Ramos (cell line): ENCODE results near the gene PRKCZ.

Experiments used
- in situ Hi-C: fragments of 300-500 bp; cut with MboI; formaldehyde crosslinking; loops from one replicate; pipeline ENCODE4 v1.14.3; 2022; ENCODE audit warnings: low sequenced_read_pairs; ENCODE audit not compliant: unreplicated experiment

Gene PRKCZ

GRCh38 chr1:2049718-2050431 is at the start of gene PRKCZ:
TSS of gene PRKCZ (plus strand) at chr1:2050411. CDS start at chr1:2050631, 220 bp downstream.
- in situ Hi-C loops, result loop anchor here (10.0 kb wide), 1 partner anchor 335 kb away; no protein-coding TSS in a partner anchor

GRCh38 chr1:2000432-2000831 is 49.8 kb upstream of the PRKCZ start:
- in situ Hi-C loops, result no loop called here

- in situ Hi-C loops, result no loop called here
Measured at GRCh38 chr1:2000850-2001249, 49.4 kb upstream of the PRKCZ start.

DNA sequence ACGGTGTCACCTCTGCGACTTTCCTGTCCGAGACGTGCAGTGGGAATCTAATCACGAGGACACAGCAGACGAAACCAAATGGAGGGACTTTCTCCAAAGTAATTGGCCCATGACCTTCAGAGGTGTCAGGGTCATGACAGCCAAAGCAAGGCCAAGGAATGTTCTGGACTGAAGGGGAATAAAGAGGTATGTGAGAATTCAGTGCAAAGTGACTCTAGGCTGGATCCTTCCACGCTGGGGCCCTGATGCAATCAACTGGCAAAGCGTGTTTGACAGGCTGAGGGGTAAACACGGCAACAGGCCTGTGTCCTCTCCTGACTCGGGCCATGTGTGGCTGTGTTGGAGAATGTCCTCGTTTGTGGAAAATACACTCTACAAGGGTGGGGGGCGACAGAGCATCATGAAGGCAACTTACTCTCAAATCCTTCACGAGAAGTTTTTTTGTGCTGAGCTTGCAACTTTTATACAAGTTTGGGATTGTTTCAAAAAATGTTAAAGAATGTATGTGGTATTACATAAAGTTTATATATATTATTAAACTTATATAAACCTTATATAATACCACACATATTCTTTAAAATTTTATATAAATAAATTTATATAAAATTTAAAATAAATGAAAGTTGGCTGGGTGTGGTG is 48.3 kb upstream of the PRKCZ start:
- in situ Hi-C loops, result no loop called here

DNA sequence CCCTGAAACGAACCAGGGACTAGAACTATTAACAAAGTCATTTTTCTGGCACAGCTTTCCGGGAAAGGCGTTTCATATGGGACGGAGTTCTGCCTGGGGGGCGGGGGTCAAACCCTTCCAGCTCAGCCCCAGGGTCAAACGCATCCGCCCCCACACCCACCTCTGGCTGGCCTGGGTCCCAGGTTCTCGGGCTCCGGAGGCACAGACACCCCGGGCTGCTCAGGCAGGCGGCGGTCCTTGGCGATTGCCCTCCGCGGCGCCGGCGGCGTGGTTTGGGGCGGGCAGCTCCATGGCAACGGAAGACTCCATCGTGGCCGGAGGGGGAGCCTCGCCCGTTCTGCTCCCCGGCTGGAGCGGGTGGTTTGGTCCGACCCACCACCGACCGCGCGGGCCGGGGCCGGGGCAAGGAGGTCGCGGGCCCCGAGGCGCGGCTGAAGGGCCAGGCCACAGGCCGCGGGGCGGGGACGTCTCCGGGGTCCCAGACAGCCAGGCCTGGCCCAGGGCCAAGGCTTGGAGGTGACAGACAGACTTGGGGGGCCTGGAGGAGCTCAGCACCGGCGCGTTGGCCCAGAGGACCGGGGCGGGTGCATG is 46.6 kb upstream of the PRKCZ start, which contains the start of gene CFAP74:
Gene CFAP74, minus strand, starts transcription at position 246 of the 591 bp plus-strand sequence. CDS start 12,830 bp downstream, outside the sequence.
- in situ Hi-C loops, result no loop called here

- in situ Hi-C loops, result no loop called here
Measured at GRCh38 chr1:2004856-2005255, 45.4 kb upstream of the PRKCZ start.

GRCh38 chr1:2009101-2010053 is 40.8 kb upstream of the PRKCZ start:
- in situ Hi-C loops, result no loop called here

GRCh38 chr1:2014181-2014580 is 36.0 kb upstream of the PRKCZ start:
- in situ Hi-C loops, result no loop called here

- in situ Hi-C loops, result no loop called here
Measured at GRCh38 chr1:2014741-2015735, 35.2 kb upstream of the PRKCZ start.

DNA sequence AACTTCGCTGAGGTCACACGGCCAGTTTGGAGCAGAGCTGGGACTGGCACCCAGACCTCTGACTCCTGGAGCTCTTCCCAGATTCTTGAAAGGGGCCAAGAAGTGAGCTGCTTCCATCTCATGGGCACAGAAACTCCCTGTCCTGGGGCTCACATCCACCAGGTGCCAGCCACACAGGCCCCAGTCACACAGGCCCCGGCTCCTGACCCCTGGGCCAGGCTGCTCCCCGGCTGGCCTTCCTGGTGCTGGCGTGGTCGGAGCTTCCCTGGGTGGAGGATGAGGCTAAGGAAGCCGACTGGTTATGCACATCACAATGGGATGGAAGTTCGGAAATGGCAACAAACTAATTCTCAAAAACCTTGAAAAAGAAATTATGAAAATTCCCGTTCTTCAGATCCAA is 34.1 kb upstream of the PRKCZ start:
- in situ Hi-C loops, result no loop called here

GRCh38 chr1:2018217-2019171 is 31.7 kb upstream of the PRKCZ start:
- in situ Hi-C loops, result no loop called here

- in situ Hi-C loops, result no loop called here
Measured at GRCh38 chr1:2019172-2019543, 31.1 kb upstream of the PRKCZ start, which contains the start of gene GABRD. TSS of gene GABRD (plus strand) at chr1:2019345. CDS start at chr1:2019424, 79 bp downstream.

GRCh38 chr1:2019571-2020309 is 30.5 kb upstream of the PRKCZ start:
- in situ Hi-C loops, result no loop called here

DNA sequence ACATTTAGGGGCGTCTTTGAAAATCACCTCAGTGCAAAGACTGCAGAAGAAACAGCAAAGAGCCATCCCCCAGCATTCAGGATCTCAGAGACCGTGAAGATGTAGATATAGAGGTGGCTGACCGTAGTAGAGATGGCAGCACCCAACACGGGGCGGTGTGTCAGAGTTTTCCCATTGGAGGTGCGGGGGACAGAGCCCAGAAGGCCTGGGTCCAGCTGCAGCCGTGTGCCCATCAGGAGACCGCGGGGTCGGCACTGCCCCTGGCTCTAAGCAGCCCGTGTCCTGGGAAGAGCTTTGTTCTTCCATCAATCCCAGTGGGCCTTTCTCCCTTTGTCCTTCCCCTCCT is 29.9 kb upstream of the PRKCZ start:
- in situ Hi-C loops, result no loop called here

DNA sequence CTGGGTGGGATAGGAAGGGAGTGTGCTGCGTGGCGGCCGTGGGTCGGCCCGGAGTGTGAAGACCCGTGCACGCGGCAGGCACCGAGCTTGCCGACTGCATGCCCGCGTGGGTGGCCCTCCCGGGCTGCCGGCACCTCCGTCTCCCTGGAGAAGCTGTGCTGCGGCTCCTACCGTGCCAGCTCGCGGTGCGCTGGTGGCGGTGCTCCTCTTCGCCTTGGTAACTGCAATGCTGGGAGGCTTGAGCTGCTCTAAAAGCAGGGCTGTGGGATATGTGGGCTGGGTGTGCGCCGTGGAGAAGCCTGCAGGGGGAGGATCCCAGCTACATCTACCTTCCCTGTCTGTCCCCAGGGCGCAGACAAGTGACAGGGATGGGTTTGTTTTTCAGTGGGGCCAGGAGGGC is 28.7 kb upstream of the PRKCZ start:
- in situ Hi-C loops, result no loop called here

GRCh38 chr1:2022063-2022770 is 28.0 kb upstream of the PRKCZ start:
- in situ Hi-C loops, result no loop called here

- in situ Hi-C loops, result no loop called here
Measured at GRCh38 chr1:2023187-2023586, 27.0 kb upstream of the PRKCZ start.
